Measurements from ENCODE around the gene GBF1. TPM values are rescaled to one million over a fixed set of nuclear protein-coding genes. Genes with fewer than 3 reads are reported as not detected.
"Not testable (repeated sequence)": the region's sequence is repeated elsewhere in the genome, so short reads cannot be mapped to it uniquely, and the experiment has no call there.

Gene GBF1
- total RNA-seq, 1 experiment from 2014 or later: 69.8 TPM

GRCh38 chr10:102245932-102246251 is 560 bp downstream of the GBF1 start:
- H3K36me3 ChIP-seq (ENCODE audit: control insufficient read depth, insufficient read depth, low read length): no peaks in the 10 kb centered on the region
- no peaks in the 10 kb centered on the region for H3K27me3 ChIP-seq (replicated peaks; ENCODE audit: control insufficient read depth, insufficient read depth, low read length)
- H3K4me1 ChIP-seq: peaks cover 19% of the 10 kb centered on the region
- no peaks in the 10 kb centered on the region for H3K9me3 Mint-ChIP-seq (ENCODE audit: unreplicated experiment)
- intact Hi-C loops (cut with micrococcal nuclease; ENCODE audit: unreplicated experiment): loop anchor here (1.0 to 5.0 kb wide), 4 partner anchors 94 to 496 kb away; partner anchors contain the start of genes ACTR1A, NOLC1 and WBP1L
- TF ChIP-seq CTCF (IDR thresholded peaks at IDR 0.05; ENCODE audit: insufficient read depth in 1 of 2, low read depth in 1 of 2, low read length in 1 of 2, severe bottlenecking in 1 of 2, unreplicated experiment in 1 of 2): no peak
- no peaks in the 10 kb centered on the region for H3K9me3 ChIP-seq
- CTCF ChIA-PET: interaction anchor here (0.6 to 2.0 kb wide), 10 partner anchors 9 to 158 kb away, joined by 3 to 19 read pairs (median 6); partner anchors contain the start of genes ELOVL3 and PPRC1
- no peak for DNase-seq
- peaks cover 46% of the 10 kb centered on the region for H3K4me1 Mint-ChIP-seq (ENCODE audit: low read depth, unreplicated experiment)
- peaks cover 22% of the 10 kb centered on the region for H3K36me3 Mint-ChIP-seq (ENCODE audit: insufficient read depth, unreplicated experiment)
- peak overlapping the region; percentile 73 for H3K4me3 ChIP-seq (ENCODE audit: low read depth, low read length)
- peak overlapping the region; percentile 87 for H3K27ac Mint-ChIP-seq (ENCODE audit: unreplicated experiment)
- peaks cover 2% of the 10 kb centered on the region for H3K27me3 Mint-ChIP-seq (ENCODE audit: insufficient read depth, unreplicated experiment)
- POLR2A ChIA-PET: interaction anchor here (0.6 to 1.4 kb wide), 11 partner anchors 10 to 215 kb away, joined by 3 to 12 read pairs (median 5); partner anchors contain the start of genes CUEDC2, ELOVL3 and NOLC1
- BruUV-seq (replicated peaks): no TSS peak
- peak overlapping the region; percentile 94 for H3K4me3 Mint-ChIP-seq (ENCODE audit: unreplicated experiment)

GRCh38 chr10:102246261-102246660 is 929 bp downstream of the GBF1 start:
- Mint-ChIP-seq H3K27me3 (ENCODE audit: insufficient read depth, unreplicated experiment) (no peaks in the 10 kb centered on the region), H3K9me3 (ENCODE audit: unreplicated experiment) (no peaks in the 10 kb centered on the region), H3K36me3 (ENCODE audit: insufficient read depth, unreplicated experiment) (peaks cover 22% of the 10 kb centered on the region), H3K4me1 (ENCODE audit: low read depth, unreplicated experiment) (peaks cover 46% of the 10 kb centered on the region), H3K4me3 (ENCODE audit: unreplicated experiment) (peak overlapping the region; percentile 94), H3K27ac (ENCODE audit: unreplicated experiment) (peak overlapping the region; percentile 87)
- intact Hi-C loops (cut with micrococcal nuclease; ENCODE audit: unreplicated experiment): loop anchor here (5.0 kb wide), 3 partner anchors 94 to 496 kb away; partner anchors contain the start of genes NOLC1 and WBP1L
- CTCF ChIA-PET: interaction anchor here (0.9 to 2.0 kb wide), 2 partner anchors 15 to 101 kb away, joined by 3 to 13 read pairs; no protein-coding TSS in a partner anchor
- no peak for TF ChIP-seq CTCF (IDR thresholded peaks at IDR 0.05; ENCODE audit: insufficient read depth in 1 of 2, low read depth in 1 of 2, low read length in 1 of 2, severe bottlenecking in 1 of 2, unreplicated experiment in 1 of 2)
- Histone ChIP-seq H3K36me3 (ENCODE audit: control insufficient read depth, insufficient read depth, low read length) (no peaks in the 10 kb centered on the region), H3K27me3 (replicated peaks; ENCODE audit: control insufficient read depth, insufficient read depth, low read length) (no peaks in the 10 kb centered on the region), H3K4me1 (peaks cover 19% of the 10 kb centered on the region), H3K4me3 (ENCODE audit: low read depth, low read length) (peak overlapping the region; percentile 73), H3K9me3 (no peaks in the 10 kb centered on the region)
- POLR2A ChIA-PET: interaction anchor here (1.4 kb wide), 1 partner anchor 94 kb away, joined by 5 read pairs; the partner anchor contains the start of gene NOLC1
- BruUV-seq (replicated peaks): TSS peak; percentile 58
- DNase-seq: no peak

GRCh38 chr10:102247734-102248133 is 2.4 kb downstream of the GBF1 start:
- ChIA-PET CTCF (interaction anchor here (2.0 kb wide), 1 partner anchor 16 kb away, joined by 13 read pairs; no protein-coding TSS in a partner anchor), POLR2A (no interaction called here)
- Histone ChIP-seq H3K4me1 (peaks cover 15% of the 10 kb centered on the region), H3K4me3 (ENCODE audit: low read depth, low read length) (no peak overlapping the region), H3K27me3 (replicated peaks; ENCODE audit: control insufficient read depth, insufficient read depth, low read length) (no peaks in the 10 kb centered on the region), H3K36me3 (ENCODE audit: control insufficient read depth, insufficient read depth, low read length) (no peaks in the 10 kb centered on the region), H3K9me3 (no peaks in the 10 kb centered on the region)
- Mint-ChIP-seq H3K27ac (ENCODE audit: unreplicated experiment) (no peak overlapping the region), H3K36me3 (ENCODE audit: insufficient read depth, unreplicated experiment) (peaks cover 16% of the 10 kb centered on the region), H3K4me3 (ENCODE audit: unreplicated experiment) (peak overlapping the region; percentile 94), H3K4me1 (ENCODE audit: low read depth, unreplicated experiment) (peaks cover 38% of the 10 kb centered on the region), H3K9me3 (ENCODE audit: unreplicated experiment) (no peaks in the 10 kb centered on the region), H3K27me3 (ENCODE audit: insufficient read depth, unreplicated experiment) (no peaks in the 10 kb centered on the region)
- DNase-seq: no peak
- BruUV-seq (replicated peaks): no TSS peak
- intact Hi-C loops (cut with micrococcal nuclease; ENCODE audit: unreplicated experiment): loop anchor here (5.0 kb wide), 3 partner anchors 95 to 495 kb away; partner anchors contain the start of genes NOLC1 and WBP1L
- TF ChIP-seq CTCF (IDR thresholded peaks at IDR 0.05; ENCODE audit: insufficient read depth in 1 of 2, low read depth in 1 of 2, low read length in 1 of 2, severe bottlenecking in 1 of 2, unreplicated experiment in 1 of 2): no peak

- H3K4me3 ChIP-seq (ENCODE audit: low read depth, low read length); H3K9me3 ChIP-seq; H3K4me3 Mint-ChIP-seq (ENCODE audit: unreplicated experiment); H3K27me3 ChIP-seq (replicated peaks; ENCODE audit: control insufficient read depth, insufficient read depth, low read length); H3K4me1 Mint-ChIP-seq (ENCODE audit: low read depth, unreplicated experiment); H3K9me3 Mint-ChIP-seq (ENCODE audit: unreplicated experiment); intact Hi-C loops (cut with micrococcal nuclease; ENCODE audit: unreplicated experiment); H3K27me3 Mint-ChIP-seq (ENCODE audit: insufficient read depth, unreplicated experiment); H3K27ac Mint-ChIP-seq (ENCODE audit: unreplicated experiment); CTCF ChIA-PET; H3K36me3 ChIP-seq (ENCODE audit: control insufficient read depth, insufficient read depth, low read length); H3K4me1 ChIP-seq; POLR2A ChIA-PET; H3K36me3 Mint-ChIP-seq (ENCODE audit: insufficient read depth, unreplicated experiment); BruUV-seq (replicated peaks); DNase-seq: not testable (repeated sequence)
Observed at GRCh38 chr10:102252508-102252907, 7.2 kb downstream of the GBF1 start.
